ENCODE results near the gene RFESD. TPM values are rescaled to one million over a fixed set of nuclear protein-coding genes. Genes with fewer than 3 reads are reported as not detected.

Gene RFESD
- total and polyA plus RNA-seq, 8 donors, result 1.1 to 2.8 (median 1.7) TPM

DNA sequence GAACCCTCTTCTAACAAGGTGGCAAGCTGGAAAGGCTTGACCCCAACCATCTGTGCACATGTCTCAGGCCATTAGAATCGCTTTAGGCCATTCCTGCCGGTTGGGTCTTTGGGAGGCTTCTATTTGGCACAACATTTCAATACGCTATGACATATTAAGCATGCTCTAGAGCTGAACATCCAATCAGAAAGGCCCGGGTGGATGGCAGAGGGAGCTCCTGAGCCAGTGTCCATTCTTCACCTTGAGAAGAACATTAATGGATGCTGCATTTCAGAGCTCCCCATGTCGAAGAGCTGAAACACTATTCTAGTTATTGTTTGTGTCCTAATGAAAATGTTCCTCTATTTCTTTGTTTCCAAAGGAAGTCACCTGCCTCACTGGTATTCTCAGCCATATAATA is 23.4 kb downstream of the RFESD start:
- ATAC-seq (no peak), FAIRE-seq (no peak), DNase-seq (no peak)
- H3K27ac ChIP-seq, result no peak overlapping the region
- H3K9me3 ChIP-seq, result no peaks in the 10 kb centered on the region
- no peaks in the 10 kb centered on the region for H3K36me3 ChIP-seq
- H3K27me3 ChIP-seq, result no peaks in the 10 kb centered on the region
- 88 to 93% methylated on average over 5 of the region's 5 CpGs for WGBS, 2 donors
- intact Hi-C loops (cut with DNase I), result loop anchor here in 1 of 3 donors (10.0 kb wide), 1 partner anchor 65 kb away; the partner anchor contains the start of gene RHOBTB3
- H3K4me1 ChIP-seq, result peaks cover 0 to 7% (median 0%) of the 10 kb centered on the region in 3 donors
- H3K4me3 ChIP-seq, result no peak overlapping the region
- TF ChIP-seq, protein P1, sequence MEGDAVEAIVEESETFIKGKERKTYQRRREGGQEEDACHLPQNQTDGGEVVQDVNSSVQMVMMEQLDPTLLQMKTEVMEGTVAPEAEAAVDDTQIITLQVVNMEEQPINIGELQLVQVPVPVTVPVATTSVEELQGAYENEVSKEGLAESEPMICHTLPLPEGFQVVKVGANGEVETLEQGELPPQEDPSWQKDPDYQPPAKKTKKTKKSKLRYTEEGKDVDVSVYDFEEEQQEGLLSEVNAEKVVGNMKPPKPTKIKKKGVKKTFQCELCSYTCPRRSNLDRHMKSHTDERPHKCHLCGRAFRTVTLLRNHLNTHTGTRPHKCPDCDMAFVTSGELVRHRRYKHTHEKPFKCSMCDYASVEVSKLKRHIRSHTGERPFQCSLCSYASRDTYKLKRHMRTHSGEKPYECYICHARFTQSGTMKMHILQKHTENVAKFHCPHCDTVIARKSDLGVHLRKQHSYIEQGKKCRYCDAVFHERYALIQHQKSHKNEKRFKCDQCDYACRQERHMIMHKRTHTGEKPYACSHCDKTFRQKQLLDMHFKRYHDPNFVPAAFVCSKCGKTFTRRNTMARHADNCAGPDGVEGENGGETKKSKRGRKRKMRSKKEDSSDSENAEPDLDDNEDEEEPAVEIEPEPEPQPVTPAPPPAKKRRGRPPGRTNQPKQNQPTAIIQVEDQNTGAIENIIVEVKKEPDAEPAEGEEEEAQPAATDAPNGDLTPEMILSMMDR (IDR thresholded peaks at IDR 0.05), result no peak

DNA sequence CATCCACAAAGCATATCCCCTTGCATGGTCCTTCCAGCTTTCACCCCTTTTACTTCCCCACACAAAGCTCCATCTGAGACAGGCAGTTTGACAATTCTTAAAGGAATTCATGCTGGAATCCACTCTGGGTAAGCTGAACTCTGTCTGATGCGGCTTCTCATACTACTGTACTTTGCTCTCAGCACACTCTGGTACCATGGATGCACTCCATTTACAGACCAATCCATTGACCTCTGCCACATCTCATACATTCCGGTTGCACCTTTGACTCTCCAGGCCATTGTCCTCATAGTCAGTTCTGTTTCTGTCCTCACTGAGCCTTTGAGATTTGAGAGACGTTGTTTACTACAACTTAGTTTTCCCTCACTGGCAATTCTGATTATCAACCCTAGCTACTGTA is 24.0 kb downstream of the RFESD start:
- H3K27me3 ChIP-seq, result no peaks in the 10 kb centered on the region
- intact Hi-C loops (cut with DNase I), result no loop called here
- DNase-seq (no peak), ATAC-seq (no peak), FAIRE-seq (no peak)
- 92 to 94% methylated on average over 3 of the region's 3 CpGs for WGBS, 2 donors
- peaks cover 0 to 7% (median 0%) of the 10 kb centered on the region in 3 donors for H3K4me1 ChIP-seq
- no peaks in the 10 kb centered on the region for H3K9me3 ChIP-seq
- no peak overlapping the region for H3K4me3 ChIP-seq
- H3K36me3 ChIP-seq, result no peaks in the 10 kb centered on the region
- TF ChIP-seq, protein P1 (IDR thresholded peaks at IDR 0.05), result no peak
- H3K27ac ChIP-seq, result no peak overlapping the region

DNA sequence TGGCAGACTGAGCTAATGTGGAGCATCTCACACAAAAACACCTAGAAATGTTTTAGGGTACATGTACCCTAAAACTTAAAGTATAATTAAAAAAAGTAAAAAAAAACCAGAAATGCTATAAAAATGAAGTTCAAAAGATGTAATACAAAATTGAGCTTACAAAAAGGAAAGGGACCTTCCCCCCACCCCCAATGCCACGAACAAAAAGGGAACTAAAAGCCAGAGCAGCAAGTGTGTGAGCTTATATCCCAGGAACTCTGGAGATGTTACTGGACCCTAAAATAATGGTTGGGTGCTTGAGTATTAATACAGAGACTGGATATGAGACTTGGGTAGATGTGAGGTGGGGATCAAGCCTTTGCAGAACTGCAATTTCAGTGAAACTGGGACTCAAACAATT is 25.2 kb downstream of the RFESD start:
- intact Hi-C loops (cut with DNase I), result no loop called here

DNA sequence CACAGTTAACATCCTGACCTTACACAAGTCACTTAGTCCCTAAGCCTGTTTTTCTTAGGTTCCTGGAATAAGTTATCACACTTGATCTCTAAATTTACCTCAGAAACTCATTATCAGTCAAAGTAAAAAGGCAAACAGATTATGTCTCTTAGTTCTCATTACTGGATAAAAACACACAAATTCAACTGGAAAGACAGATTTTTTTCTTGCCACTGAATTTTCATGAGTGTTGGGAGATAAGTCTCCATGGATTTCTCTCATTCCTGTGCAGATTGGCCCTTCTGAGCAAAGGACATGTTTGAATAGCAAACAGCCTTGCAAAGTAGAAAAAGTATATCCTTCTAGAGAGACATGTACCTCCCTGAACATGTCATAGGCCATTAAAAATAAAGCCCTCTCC is 26.1 kb downstream of the RFESD start:
- DNase-seq (no peak), FAIRE-seq (no peak), ATAC-seq (no peak)
- no peaks in the 10 kb centered on the region for H3K36me3 ChIP-seq
- no peaks in the 10 kb centered on the region for H3K9me3 ChIP-seq
- intact Hi-C loops (cut with DNase I), result no loop called here
- no peak overlapping the region for H3K4me3 ChIP-seq
- no peak overlapping the region for H3K27ac ChIP-seq
- peaks cover 0 to 4% (median 0%) of the 10 kb centered on the region in 3 donors for H3K4me1 ChIP-seq
- no peaks in the 10 kb centered on the region for H3K27me3 ChIP-seq
- TF ChIP-seq, protein P1 (IDR thresholded peaks at IDR 0.05), result no peak

More for the DNA sequence above, 25.2 kb downstream of the RFESD start:
- ATAC-seq (no peak), FAIRE-seq (no peak), DNase-seq (no peak)
- no peaks in the 10 kb centered on the region for H3K9me3 ChIP-seq
- WGBS, 2 donors, result 88 to 91% methylated on average over 1 of the region's 1 CpG
- H3K4me3 ChIP-seq, result no peak overlapping the region
- no peaks in the 10 kb centered on the region for H3K27me3 ChIP-seq
- TF ChIP-seq, protein P1 (IDR thresholded peaks at IDR 0.05), result no peak
- peaks cover 0 to 7% (median 0%) of the 10 kb centered on the region in 3 donors for H3K4me1 ChIP-seq
- H3K36me3 ChIP-seq, result no peaks in the 10 kb centered on the region
- H3K27ac ChIP-seq, result no peak overlapping the region

DNA sequence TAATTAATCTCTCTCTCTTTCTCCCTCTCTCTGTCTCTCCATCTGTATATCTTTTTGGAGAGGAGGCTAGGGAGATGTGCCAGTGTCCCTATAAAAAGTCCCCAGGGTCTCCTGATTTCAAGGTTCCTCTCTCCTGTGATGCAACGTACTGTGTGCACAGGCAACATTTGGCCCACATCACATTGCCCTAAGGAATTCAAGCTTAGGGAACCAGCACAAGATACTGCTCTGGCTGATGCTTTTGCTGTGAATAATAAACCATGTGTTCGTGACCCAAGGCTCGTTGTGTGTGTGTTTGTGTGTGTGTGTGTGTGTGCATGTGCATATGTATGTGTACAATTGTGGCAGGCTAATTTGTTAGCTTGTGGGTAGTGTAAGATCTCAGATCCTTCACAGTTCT is 26.5 kb downstream of the RFESD start:
- 48 to 60% methylated on average over 3 of the region's 3 CpGs for WGBS, 2 donors
- peak in 3 of 4 donors; percentile 43 to 49 (median 46) for ATAC-seq
- no peak for DNase-seq

More for the DNA sequence above, 26.5 kb downstream of the RFESD start:
- intact Hi-C loops (cut with DNase I), result no loop called here
- Histone ChIP-seq H3K9me3 (no peaks in the 10 kb centered on the region), H3K36me3 (no peaks in the 10 kb centered on the region), H3K4me1 (peaks cover 0 to 4% (median 0%) of the 10 kb centered on the region in 3 donors), H3K27me3 (no peaks in the 10 kb centered on the region), H3K4me3 (no peak overlapping the region), H3K27ac (no peak overlapping the region)
- TF ChIP-seq, protein P1 (IDR thresholded peaks at IDR 0.05), result no peak
- no peak for FAIRE-seq
